ENCODE measurements around the gene SLC37A2.
"Not testable (repeated sequence)": the region's sequence is repeated elsewhere in the genome, so short reads cannot be mapped to it uniquely, and the experiment has no call there.

SLC37A2 gene

GRCh38 chr11:125083312-125084056 lies 20.4 kb downstream of the SLC37A2 start:
- no peak for DNase-seq (ENCODE audit: low read depth in 2 of 2)

- no peak for DNase-seq (ENCODE audit: low read depth in 2 of 2)
These were observed 20.9 kb downstream of the SLC37A2 start for GRCh38 chr11:125084057-125084416.

DNA sequence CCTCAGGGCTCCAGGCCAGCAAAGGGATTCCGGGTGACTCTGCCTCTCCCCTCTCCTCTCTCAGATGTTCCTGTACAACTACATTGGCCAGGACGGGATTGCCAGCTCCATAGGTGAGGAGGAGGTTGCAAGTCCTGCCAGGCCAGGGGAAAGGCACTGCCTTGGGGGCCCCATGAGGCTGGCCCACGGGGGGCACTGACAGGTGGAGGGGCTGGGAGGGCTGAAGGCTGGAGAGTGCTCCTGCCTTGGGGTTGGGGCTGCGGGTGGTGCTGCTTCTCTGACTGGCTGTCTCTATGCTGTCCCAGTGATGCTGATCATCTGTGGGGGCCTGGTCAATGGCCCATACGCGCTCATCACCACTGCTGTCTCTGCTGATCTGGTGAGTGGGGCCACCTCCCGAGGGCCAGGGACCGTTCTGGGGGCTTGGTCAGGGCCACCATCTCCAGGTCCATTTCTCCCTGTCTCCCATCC lies 21.7 kb downstream of the SLC37A2 start:
- DNase-seq (ENCODE audit: low read depth in 2 of 2) = no peak

- no peak for DNase-seq (ENCODE audit: low read depth in 2 of 2)
These were observed 22.4 kb downstream of the SLC37A2 start for GRCh38 chr11:125085301-125086081.

GRCh38 chr11:125086633-125087296 lies 23.7 kb downstream of the SLC37A2 start:
- no peak for DNase-seq (ENCODE audit: low read depth in 2 of 2)

- no peak for DNase-seq (ENCODE audit: low read depth in 2 of 2)
These were observed 25.0 kb downstream of the SLC37A2 start for GRCh38 chr11:125088123-125088522.

GRCh38 chr11:125088576-125089455 lies 25.7 kb downstream of the SLC37A2 start:
- no peak for DNase-seq (ENCODE audit: low read depth in 2 of 2)

DNA sequence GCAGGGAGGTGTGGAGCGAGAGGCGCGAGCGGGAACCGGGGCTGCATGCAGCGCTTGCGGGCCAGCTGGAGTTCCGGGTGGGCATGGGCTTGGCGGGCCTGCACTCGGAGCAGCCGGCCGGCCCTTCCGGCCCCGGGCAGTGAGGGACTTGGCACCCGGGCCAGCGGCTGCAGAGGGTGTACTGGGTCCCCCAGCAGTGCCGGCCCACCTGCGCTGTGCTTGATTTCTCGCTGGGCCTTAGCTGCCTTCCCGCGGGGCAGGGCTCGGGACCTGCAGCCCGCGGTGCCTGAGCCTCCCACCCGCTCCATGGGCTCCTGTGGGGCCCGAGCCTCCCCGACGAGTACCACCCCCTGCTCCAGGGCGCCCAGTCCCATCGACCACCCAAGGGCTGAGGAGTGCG lies 26.4 kb downstream of the SLC37A2 start:
- not testable (repeated sequence) for DNase-seq (ENCODE audit: low read depth in 2 of 2)

- not testable (repeated sequence) for DNase-seq (ENCODE audit: low read depth in 2 of 2)
These were observed 27.0 kb downstream of the SLC37A2 start for GRCh38 chr11:125090151-125090550.

DNA sequence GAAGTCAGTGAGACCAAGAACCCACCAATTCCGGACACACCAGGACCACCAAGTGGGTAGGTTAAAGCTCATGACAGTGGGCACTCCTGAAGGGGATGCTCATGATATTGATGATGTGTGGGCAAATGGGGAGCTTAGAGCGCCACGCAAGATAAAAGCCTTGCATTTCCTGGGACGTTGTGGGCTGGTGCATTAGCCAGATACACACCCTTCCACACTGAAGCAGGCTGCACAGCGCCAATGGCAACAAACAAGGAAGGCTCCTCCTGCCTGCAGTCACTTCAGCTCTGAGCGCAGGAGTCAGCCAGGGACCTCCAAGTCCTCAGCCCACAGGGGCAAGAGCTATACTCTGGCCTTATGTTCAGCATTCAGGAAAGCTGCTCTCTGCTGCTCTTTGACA lies 27.7 kb downstream of the SLC37A2 start:
- DNase-seq (ENCODE audit: low read depth in 2 of 2) = no peak

- DNase-seq (ENCODE audit: low read depth in 2 of 2) = peak; percentile 30 to 36
These were observed 28.3 kb downstream of the SLC37A2 start for GRCh38 chr11:125091247-125091876.

DNA sequence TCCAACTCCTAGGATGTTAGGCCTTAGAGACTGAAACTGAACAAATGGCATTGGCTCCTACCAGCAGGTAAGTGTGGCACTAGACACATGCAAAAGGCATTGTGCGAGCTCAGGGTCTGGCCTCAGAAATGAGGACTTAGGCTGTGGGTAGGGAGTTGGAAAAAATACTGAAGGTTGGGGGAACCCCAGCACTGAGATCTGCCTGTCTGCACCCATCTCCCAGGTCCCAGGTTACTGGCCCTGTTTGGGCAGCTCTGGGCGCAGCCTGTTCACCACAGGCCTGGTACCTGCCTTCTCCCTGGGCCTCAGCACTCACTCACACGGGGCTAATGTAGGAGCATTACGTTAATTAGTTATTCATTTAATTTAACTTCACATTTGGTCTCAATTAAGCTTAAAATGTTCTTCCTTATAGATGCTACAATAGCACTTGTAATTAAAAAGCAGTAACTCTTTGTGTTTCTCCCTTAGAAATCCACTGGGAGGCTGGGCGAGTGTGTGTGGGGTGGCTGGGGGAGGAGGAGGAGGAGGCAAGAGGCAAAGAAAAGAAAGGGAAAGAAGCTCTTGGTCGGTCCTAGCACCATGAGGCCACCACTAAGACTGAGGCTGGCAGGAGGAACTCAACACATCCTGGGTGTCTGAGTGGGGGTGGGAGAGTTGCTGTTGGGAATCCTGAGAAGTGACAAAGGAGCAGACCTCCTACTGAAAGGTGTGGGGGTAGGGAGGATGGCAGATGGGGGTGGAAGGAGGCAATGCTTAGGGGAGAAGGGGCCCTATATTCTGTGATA lies 29.0 kb downstream of the SLC37A2 start:
- DNase-seq (ENCODE audit: low read depth in 2 of 2) = no peak

- DNase-seq (ENCODE audit: low read depth in 2 of 2) = no peak
These were observed 29.6 kb downstream of the SLC37A2 start for GRCh38 chr11:125092669-125093068.

- DNase-seq (ENCODE audit: low read depth in 2 of 2) = no peak
These were observed 30.4 kb downstream of the SLC37A2 start for GRCh38 chr11:125093502-125093901.

DNA sequence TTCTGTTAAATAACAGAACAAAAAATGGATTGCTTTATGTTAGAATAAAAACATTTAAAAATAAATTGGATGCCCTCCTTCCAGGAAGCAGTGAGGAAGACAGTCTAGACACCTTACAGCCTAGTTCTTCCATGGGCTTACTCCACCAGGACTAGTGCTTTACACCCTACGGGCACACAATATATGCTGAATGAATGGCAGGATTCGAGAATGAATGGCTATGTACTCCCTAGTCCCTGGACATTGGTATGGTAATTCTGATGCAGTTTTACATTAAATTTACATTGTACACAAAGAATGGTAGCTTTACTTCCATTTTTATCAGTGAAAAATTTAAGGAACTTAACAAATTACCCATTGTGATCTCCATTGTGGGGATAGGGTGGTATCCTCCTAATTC lies 31.6 kb downstream of the SLC37A2 start:
- no peak for DNase-seq (ENCODE audit: low read depth in 2 of 2)

DNA sequence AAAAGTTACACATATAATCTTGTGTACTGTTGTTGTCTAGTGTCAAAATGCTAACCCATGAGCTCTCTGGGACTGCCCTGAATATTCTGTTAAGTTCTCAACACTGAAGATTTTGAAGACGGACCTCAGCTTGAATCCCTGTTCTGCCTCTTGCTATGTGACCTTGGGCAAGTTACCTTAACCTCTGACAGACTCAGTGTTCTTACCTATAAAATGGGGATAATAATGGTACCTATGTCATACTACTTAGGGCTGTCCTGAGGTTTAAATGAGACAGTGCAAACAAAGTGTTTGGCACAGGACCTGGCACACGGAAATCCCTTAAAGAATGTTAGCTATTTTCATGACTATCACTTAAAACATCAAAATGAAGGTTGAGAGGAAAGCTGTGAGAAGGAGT lies 37.0 kb downstream of the SLC37A2 start:
- no peak for DNase-seq (ENCODE audit: low read depth in 2 of 2)

- no peak for DNase-seq (ENCODE audit: low read depth in 2 of 2)
These were observed 38.5 kb downstream of the SLC37A2 start for GRCh38 chr11:125101596-125101995.

DNA sequence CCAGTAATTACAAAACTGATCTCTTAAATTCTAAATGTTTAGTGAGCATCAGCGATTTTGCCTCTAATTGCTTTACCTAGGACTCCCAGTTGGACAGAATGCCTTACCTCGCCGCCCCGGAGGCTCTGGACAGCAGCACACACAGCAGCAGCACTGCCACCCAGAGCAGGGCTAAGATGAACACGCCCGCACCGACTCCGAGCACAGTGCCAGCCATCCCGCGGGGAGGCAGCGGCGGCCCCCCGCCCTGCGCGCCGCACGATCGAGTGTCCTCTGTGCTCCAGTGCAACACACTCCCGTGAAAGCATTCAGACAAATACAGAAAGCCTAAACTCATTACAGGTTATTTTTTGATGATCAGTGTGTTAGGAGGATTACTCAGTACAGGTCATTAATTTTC lies 38.9 kb downstream of the SLC37A2 start:
- no peak for DNase-seq (ENCODE audit: low read depth in 2 of 2)

- DNase-seq (ENCODE audit: low read depth in 2 of 2) = no peak
These were observed 39.4 kb downstream of the SLC37A2 start for GRCh38 chr11:125102510-125102909.

GRCh38 chr11:125105926-125106325 lies 42.8 kb downstream of the SLC37A2 start:
- no peak for DNase-seq (ENCODE audit: low read depth in 2 of 2)
